Measurements from ENCODE around the gene KDELR3.

The KDELR3 gene

DNA sequence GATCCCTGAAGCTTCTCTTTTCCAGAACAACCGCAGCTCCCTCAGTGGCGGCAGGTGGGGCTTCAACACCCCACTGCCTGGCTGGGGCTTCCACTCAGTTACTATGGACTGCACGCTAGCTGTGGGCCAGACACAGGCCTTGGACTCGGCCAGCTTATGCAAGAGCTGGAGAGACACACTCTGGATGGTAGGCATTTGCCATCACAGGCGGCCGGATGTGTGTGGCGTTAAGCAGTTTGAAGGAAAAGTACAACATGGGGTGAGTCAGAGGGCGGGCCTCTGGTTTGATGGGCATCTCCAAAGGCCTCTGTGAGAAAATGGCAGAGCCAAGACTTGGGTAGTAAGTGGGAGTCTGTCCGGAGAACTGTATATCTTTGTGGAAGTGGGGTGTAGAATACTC, 30.5 kb upstream of the KDELR3 start:
- no peak for DNase-seq (ENCODE audit: low read depth in 2 of 2, low spot score in 1 of 2)

DNA sequence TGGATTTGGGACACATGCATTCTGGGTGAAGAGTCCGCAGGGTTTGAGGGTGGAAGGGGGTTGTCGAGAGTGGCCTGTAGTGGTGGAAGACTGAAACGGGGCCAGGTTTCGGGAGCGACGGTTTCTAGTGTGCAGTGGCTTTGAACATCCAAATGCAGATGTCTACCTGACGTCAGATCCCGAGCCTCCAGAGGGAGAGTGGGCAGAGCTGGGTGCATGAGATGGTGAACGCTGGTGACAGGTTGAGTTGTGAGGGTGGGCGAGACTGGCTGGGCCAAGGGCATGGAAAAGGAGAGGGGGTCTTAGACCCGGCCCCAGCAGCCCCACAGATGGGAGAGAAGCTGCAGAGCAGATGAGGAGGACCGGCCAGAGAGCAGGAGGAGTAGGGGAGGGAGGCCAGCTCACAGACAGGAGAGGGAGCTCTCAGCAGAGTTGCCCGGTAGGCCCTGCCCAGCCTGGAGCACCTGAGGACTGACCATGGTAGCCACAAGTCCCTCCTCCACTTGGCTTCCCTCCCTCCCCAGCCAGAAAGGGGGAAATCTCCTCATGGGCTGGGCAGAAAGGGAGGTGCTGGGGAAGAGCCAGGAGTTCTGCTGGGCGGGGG, 27.0 kb upstream of the KDELR3 start:
- no peak for DNase-seq (ENCODE audit: low read depth in 2 of 2, low spot score in 1 of 2)

DNA sequence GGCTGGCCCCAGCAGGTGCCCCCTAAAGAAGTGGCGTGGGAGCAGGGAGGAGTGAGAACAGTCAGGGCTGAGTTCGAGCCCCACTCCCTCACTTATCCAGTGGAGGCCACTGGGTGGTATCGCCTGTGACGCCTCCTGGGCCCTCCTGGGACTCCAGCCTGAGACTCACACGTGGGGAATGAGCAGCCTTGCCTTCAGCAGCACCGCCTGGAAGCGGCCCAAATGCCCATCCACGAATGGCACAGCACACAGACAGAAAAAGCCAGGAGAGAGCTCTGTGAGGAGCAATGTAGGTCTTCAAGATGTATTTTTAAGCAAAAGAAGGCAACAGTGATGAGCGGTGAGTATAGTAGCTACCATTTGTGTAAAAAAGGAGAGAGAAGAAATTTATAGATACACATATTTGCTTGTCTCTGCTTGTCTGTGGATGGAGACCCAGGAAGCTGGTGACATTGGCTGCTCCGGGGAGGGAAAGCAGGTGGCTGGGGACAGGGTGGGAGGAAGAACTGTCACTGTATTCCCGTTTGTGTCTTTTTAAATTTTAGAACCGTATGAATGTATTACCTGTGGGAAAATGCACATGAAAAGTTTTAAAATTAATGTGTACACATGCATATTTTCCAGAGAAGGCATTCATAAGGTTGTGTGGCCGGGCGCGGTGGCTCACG, 26.1 kb upstream of the KDELR3 start:
- no peak for DNase-seq (ENCODE audit: low read depth in 2 of 2, low spot score in 1 of 2)

DNA sequence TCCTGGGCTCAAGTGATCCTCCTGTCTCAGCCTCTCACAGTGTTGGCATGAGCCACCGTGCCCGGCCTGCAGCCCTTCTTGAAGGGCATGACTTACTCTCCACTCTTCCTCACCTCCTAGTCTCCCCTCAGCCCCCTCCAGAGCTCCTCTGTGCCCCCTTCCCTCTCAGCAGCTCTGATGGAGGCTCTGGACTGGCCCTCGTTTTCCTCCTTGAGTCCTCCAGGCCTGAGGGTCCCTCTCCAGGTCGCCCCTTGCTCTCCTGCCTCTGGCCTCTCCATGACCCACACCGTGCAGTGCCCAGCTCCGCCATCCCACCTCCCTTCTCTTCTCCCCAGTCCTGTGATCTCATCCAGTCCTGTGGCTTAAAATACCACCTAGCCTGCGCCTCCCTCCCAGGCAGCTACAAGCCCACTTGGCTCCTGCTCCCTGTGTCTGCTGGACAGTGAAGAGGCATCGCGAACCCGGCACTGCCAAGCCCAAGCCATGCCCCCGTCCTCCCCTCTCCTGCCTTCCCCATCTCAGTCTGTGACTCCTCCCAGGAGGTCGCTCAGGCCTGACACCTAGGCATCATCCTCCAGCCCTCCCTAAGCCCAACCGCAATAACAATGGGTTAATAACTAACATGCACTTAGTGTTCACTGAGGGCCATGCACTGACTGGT, 24.8 kb upstream of the KDELR3 start:
- no peak for DNase-seq (ENCODE audit: low read depth in 2 of 2, low spot score in 1 of 2)

DNA sequence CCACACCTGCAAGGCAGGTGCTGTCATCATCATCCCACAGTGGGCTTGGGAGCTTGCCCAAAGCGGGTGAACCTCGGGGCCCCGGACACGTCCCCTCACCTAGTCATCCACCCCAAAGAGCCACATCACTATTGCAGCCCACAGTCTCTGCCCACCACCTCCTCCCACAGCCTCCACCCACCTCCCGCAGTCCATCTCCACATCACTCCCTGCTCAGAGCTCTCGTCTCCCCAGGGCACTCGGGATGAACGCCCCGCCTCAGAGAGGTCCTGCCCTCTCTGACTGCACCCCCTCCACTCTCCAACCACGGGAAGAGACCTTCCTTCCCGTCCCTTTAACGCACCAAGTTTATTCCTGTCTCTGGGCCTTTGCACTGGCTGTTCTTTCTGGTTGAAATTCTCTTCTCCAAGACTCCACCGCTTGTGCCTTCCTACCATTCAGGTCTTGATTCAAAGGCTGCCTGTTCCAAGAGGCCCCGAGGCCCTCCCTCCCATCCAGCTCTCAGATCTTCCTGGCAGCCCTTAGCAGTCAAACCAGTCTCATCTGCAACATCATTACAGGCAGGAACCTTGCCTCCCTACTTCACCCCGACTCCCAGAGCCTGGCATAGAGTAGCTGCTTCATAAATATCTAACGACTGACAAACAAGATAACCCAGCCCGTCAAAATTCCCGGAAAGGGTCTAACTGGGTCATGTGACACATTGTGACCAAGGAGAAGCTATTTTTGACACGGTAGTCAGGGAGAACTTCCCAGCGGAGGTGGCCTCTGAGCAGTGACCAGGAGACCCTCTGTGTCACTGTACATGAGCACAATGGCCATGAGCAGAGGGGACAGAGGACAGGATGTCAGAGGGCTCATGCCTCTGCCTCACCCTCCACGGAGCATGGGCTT, 24.0 kb upstream of the KDELR3 start:
- DNase-seq (ENCODE audit: low read depth in 2 of 2, low spot score in 1 of 2) = no peak

DNA sequence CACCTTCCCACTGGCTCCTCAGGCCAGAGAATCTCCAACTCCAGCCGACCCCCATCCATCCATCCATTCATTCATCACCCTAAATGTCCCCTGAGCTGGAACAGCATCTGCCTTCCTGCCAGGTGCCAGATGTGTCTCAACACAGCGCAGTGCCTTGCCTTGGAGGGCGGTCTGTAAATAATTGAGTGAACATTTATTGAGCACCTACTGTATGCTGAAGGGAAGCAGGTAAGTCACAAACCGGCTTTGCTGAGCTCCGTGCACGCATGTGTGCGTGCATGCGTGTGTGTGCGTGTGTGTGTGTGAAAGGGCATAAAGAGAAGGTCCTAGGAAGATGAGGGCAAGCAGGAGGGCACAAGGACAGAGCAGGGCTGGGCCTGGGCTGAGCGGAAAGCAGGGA, 23.1 kb upstream of the KDELR3 start:
- no peak for DNase-seq (ENCODE audit: low read depth in 2 of 2, low spot score in 1 of 2)

DNA sequence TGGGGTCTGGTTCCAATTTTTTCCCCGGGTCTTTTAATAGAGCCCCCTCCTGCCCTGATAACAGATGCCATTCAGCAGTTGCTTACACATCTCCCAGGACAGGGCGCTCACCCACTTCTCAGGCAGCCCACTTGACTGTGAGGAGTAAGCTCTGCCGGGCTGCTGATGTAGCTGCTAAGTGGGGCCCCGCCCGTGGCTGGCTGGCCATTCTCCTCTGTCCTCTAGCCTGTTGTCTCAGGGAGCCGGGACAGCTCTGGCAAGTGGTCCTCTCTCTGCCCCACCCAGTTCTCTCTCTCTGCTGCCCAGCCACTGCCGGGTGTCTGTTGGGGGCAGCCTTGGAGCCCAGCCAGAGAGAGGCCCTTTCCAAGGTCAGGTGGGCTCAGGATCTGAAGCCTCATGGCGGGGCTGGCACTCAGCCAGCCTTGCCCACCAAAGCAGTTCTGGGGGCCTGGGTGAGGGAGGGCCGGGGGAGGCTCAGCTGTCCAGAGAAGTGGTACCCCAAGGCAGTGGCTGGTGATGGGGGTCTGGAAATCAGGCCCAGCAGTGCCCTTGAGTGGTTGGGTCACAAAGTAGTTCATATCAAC, 21.8 kb upstream of the KDELR3 start:
- DNase-seq (ENCODE audit: low read depth in 2 of 2, low spot score in 1 of 2) = no peak

DNA sequence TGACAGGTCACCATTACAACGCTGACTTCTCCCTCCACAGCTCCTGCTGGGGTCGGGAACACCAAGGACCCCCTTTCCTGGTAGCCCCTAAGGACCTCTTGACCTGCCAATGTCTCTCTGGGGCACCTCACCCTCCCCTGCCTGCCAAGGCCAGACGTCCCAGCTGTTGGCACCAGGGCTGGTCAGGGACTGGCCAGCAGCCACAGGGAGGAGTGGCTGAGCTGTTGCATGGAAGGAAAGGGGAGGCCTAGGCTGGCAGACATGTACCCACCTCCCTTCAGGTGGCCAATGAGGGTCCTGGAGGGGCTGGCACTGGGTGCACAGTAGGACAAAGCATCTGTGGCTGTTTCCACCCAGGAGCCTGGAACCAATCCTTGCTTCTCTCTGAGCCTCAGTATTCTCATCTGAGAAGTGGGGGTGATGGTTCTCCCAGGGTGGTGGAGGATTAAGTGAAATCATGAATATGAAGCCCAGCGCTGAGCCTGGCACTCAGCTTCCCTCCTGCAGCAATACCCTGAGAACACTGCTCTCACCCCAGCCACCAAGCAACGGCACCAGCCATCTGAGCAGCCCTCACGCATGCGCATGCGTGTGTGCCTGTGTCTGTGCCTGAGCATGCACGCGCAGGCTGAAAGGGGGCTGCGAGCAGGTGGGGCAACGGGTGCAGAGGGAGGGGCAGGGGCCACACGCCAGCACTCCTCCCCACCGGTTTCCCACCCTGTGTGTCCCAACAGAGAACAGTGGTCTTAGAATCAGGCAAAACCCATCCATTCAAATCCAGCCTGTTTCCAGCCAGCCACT, 18.8 kb upstream of the KDELR3 start:
- no peak for DNase-seq (ENCODE audit: low read depth in 2 of 2, low spot score in 1 of 2)

DNA sequence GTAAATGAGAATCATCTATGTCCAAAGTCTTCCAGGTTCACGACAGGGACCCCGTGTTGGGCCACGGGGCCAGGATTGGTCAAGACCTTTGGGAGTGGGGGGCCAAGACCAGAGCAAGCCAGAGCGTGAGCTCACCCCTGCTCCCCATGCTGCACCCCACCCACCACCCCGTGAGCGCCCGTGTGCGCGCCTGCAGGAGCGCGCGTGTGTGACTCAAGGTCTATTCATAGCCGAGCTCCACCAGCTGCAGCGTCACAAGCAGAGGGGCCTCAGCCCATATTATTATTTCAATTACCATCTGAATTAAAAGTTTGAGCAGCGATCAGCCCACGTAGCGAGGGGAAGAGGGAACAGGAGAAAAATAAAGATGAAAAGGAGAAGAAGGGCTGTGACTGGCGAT, 18.1 kb upstream of the KDELR3 start:
- DNase-seq (ENCODE audit: low read depth in 2 of 2, low spot score in 1 of 2) = no peak

DNA sequence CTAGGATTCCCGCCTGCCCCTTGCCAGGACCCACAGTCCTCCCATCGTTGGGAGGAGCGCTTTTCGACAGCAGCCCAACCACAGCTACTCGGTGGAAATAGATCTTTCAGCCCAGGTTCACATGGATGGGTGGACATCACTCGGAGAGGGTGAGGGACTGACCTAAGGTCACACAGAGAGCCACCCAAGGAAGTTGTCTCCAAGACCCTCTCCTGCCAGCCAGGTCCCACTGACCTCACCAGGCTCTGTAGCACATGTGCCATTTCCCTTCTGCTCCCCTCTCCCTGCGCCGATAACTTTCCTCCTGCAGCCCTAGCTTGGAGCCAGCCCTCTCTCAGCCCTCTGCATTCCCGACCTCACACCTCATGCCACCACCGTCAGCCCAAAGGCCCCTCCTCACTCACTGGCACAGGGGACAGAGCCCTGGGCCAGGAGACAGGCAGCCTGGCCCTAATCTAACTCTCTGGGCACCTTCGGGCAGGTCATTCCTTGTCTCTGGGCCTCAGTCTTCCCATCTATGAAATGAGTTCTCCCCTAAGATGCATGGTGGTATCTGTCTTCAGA, 17.6 kb upstream of the KDELR3 start:
- no peak for DNase-seq (ENCODE audit: low read depth in 2 of 2, low spot score in 1 of 2)

DNA sequence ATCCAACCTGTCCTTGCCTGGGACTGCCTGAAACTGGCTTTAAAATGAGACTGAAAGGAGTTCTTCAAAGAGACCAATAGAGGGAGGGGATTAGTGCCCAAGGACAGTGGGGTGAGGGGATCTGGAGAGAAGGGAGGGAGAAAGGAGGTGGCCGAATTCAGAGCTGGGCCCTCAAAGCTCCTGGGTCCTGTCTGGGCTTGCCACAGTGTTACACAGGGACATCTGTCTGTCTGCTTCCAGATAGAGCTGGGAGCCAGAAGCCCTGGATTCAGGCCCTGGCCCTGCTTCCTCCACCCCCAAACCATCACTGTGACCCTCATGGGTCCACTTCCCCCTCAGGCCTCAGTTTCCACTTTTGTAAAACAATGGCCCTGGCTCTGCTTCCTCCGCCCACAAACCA, 16.5 kb upstream of the KDELR3 start:
- no peak for DNase-seq (ENCODE audit: low read depth in 2 of 2, low spot score in 1 of 2)

DNA sequence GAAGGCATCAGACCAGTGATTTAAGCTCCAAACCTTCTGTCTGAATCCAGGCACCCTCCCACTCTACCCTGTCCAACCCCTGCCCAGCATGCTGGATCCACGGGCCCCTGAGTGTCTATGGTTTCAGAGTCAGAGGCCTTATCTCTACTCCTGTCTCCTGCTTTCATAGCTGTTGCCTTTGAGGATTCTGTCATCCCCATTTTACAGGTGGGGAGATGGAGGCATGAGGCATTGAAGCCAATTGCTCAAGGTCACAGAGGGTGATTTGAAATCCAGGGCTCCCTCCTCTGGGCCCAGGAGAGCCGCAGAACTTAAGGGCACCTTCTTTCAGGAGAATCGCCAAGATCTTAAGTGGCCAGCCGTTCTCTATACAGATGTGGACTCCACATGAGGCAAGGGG, 16.0 kb upstream of the KDELR3 start:
- DNase-seq (ENCODE audit: low read depth in 2 of 2, low spot score in 1 of 2) = no peak

DNA sequence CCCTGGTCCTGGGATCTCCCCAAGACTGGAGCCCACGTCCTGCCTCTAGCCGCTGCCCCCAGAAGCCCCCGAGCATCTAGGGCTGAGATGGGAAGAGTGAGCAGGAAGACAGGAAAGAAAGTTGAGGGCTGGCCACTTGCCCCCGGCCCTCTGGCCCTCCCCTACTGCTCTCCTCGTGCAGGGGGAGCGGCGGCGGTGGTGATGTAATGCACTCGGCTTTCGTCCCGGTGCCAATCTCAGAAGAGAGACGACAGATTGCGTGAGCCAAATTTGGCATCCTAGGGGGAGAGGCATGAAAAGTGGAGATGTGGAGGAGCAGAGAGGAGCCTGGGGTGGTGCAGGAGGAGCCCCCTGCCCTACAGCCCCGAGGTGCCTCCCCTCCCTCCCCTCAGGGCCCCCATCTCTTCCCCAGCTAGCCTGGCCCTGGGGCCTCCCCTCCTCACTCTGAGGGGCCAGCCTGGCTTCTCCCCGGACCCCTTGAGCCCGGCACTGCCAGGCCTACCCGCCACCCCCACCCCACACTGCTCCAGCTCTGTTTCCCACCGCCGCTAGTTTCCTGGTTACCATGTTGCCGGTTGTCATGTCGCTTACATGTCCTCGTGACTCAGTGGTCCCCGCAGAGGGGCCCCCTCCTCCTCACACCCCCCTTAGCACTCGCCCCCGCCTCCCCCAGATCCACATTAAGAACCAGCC, 15.4 kb upstream of the KDELR3 start:
- no peak for DNase-seq (ENCODE audit: low read depth in 2 of 2, low spot score in 1 of 2)

DNA sequence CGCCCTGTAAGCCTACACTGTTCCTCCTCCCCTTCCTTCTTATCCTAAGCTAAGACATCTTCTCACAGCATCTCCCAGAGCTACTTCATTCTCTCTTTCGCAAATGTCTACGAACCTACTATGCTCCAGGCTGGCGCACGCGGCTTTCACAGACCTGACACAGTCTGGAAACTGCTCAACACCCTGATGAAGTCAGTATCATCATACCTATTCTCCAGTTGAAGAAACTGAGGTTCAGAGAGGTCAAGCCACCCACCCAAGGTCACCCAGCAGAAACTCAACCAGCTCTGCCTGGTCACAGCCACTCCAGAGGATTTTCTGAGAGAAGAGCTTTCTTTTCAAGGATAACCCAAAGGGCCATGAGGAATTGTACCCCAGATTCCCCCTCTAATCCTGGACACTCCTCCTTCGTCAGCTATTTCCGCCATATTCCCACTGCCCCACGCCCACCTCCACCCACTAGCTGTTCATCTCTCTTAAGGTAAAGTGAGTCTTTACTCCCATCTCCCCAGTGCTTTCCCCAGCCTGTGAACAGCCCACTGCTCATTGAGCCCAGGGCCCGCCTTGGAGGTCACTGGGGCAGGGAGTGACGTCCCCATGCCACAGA, 14.7 kb upstream of the KDELR3 start:
- DNase-seq (ENCODE audit: low read depth in 2 of 2, low spot score in 1 of 2) = no peak

DNA sequence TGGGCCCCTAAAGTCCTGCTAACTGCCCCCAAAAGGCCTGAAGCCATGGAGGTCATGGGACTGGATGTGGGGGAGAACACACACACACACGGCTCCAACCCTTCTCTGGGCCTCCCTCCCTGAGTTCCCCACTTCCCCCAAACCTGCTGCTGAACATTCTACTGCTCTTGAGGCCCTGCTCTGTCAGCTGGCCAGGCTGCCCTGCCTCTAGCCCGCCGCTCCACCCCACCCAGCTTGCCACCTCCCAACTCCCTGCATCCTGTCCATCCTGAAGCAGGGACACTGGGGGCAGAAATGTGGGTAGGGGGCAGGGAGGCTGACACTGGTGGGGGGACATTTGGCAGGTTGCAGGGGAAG, 13.9 kb upstream of the KDELR3 start:
- no peak for DNase-seq (ENCODE audit: low read depth in 2 of 2, low spot score in 1 of 2)

DNA sequence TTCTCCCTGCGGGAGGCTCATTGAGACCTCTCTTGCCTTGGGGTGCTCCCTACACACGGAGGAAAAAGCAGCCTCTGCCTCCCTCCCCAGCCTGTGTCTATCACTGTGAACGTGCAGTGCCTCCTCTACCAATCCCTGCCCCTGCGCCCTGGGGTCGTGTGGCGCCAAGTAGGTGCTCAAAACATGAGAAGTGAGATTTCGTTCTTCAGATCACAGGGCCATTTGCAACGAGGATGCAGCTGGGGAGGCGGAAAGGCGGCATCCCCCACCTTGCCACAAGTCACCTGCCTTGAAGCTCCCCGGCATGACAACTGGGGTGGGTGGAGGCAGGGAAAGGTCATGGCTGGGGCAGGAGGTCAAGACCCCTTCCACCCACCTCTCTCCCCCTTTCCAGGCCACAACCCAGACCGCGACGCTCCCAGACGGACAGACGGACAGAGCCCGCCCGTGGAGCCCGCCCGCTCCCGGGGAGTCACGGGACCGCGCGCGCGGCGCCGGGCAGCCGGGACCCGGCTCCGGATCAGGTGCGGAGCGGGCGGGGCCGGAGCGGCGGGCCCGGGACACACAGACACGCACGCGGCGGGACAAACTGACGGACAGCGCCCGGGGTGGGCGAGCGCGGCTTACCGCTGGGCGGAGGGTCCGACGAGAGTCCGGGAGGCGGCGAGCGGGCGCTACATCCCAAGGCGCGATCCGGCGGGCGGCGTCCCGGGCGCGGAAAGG, 13.4 kb upstream of the KDELR3 start:
- no peak for DNase-seq (ENCODE audit: low read depth in 2 of 2, low spot score in 1 of 2)

DNA sequence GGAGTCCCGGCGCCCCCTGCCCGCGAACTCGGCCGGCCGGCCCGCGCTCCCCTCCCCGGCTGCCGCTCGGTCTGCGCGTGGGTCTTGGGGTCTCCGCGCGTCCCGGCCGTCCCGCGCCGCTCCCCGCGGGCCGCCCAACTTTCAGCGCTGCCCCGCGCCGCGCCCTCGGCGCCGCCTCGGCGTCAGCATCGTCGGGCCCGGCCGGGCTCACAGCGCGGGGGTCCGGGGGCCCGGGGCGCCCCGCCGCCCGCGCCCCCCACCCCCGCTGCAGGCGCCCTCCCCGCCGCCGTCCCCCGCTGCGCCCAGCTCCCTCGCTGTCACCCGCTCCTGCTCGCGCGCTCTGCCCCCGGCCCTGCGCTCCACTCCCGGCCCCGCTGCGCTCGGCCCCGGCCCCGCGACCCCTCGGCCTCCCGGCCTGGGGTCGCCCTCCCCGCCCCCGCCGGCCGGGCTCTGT, 12.8 kb upstream of the KDELR3 start, which contains the start of gene KCNJ4:
KCNJ4 (minus strand) TSS at position 124 of the 454 bp plus-strand sequence. CDS start 27,067 bp downstream, outside the sequence.
- no peak for DNase-seq (ENCODE audit: low read depth in 2 of 2, low spot score in 1 of 2)

DNA sequence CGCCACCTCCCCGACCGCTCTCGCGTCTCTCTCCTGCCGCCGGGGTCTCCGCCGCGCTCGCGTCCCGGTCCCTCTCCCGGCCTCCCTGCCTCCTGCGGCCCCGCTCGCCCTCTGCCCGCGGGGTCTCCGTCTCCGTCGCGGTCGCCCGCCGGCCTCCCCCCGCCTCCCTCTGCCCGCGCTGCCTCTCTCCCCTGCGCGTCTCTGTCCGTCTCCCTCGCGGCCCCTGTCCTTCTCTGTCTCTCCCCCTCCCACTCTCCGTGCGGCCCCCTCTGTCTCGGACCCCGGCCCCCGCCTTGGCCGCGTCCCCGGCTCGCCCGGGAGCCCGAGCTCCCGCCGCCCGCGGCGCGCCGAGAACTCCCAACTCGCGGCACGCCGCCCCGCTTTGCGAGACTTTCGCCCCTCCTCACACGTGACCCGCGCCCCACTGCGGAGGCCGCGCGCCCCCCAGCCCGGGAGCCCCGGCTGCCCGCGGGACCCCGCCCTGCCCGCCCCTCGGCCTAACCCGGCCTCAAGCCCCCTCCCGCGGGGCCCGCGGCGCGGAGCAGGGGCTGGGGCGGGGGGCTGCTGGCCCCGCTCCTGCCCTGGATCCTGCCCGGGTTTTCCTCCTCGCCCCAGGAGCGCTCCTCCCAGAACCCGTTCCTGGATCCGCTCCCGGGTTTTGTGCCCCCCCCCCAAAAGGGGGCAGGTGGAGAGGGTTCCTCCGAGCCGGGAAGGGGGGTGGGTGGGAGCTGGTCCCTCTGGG, 12.2 kb upstream of the KDELR3 start:
- no peak for DNase-seq (ENCODE audit: low read depth in 2 of 2, low spot score in 1 of 2)
